Measurements from ENCODE around the gene CD81. TPM values are rescaled to one million over a fixed set of nuclear protein-coding genes. Genes with fewer than 3 reads are reported as not detected.

Gene CD81
- total RNA-seq = 100 to 1,000 TPM; 498 to 652 (median 582) TPM

GRCh38 chr11:2376751-2377451 lies at the start of gene CD81:
TSS of gene CD81 (plus strand) at chr11:2377310. CDS start at chr11:2377550, 240 bp downstream.
- TF ChIP-seq POLR2A (IDR thresholded peaks at IDR 0.05; ENCODE audit: low read depth) (no peak), POLR2AphosphoS5 (IDR thresholded peaks at IDR 0.05) (peak; percentile 75 to 93), EP300 (IDR thresholded peaks at IDR 0.05) (no peak), CTCF (IDR thresholded peaks at IDR 0.05) (peak in 1 of 3 experiments; percentile 2)
- H3K9me3 ChIP-seq = no peaks in the 10 kb centered on the region
- 100% methylated on average over 2 of the region's 65 CpGs for WGBS
- peak within 1 kb of the TSS; percentile 98 to 100 (median 100) for H3K27ac ChIP-seq (replicated peaks in 1 of 4)
- intact Hi-C loops (cut with DNase I) = loop anchor here (2.0 kb wide), 1 partner anchor 72 kb away; no protein-coding TSS in a partner anchor
- H3K4me1 ChIP-seq = peaks cover 41 to 55% (median 45%) of the 10 kb centered on the region in 4 donors
- no peak for DNase-seq (ENCODE audit: extremely low spot score)
- H3K27me3 ChIP-seq = no peaks in the 10 kb centered on the region
- peak within 1 kb of the TSS; percentile 89 to 100 (median 100) for H3K4me3 ChIP-seq
- no peaks in the 10 kb centered on the region for H3K36me3 ChIP-seq

DNA sequence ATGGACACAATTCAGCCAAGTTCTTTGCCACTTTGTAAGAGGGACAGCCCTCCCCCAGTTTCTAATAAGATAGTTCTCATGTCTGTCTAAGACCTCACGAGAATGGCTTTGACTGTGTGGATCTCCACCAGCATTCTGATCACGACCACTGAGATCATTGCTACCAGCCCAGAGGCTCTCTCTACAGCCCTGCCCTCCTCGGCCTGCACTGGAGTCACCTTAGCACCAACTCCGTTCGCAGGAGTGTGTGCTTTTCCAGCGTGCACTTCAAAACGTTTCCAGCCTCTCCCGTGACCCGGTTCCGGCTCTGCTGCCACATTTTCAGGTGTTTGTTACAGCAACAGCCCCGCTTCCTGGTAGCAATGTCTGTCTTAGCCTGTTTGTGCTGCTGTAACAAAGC lies 49.1 kb upstream of the CD81 start:
- intact Hi-C loops (cut with DNase I) = no loop called here
- no peak overlapping the region for H3K4me3 ChIP-seq
- DNase-seq (ENCODE audit: extremely low spot score) = no peak
- H3K9me3 ChIP-seq = no peaks in the 10 kb centered on the region
- TF ChIP-seq CTCF (IDR thresholded peaks at IDR 0.05) = no peak
- TF ChIP-seq POLR2AphosphoS5 (IDR thresholded peaks at IDR 0.05) = no peak
- TF ChIP-seq EP300 (IDR thresholded peaks at IDR 0.05) = no peak
- no peak for TF ChIP-seq POLR2A (IDR thresholded peaks at IDR 0.05; ENCODE audit: low read depth)
- 87% methylated on average over 11 of the region's 11 CpGs for WGBS
- H3K36me3 ChIP-seq = no peaks in the 10 kb centered on the region
- peaks cover 0 to 10% (median 9%) of the 10 kb centered on the region in 4 donors for H3K4me1 ChIP-seq
- H3K27me3 ChIP-seq = no peaks in the 10 kb centered on the region
- H3K27ac ChIP-seq (replicated peaks in 1 of 4) = no peak overlapping the region

GRCh38 chr11:2328656-2329354 lies 48.3 kb upstream of the CD81 start:
- TF ChIP-seq POLR2A (IDR thresholded peaks at IDR 0.05; ENCODE audit: low read depth) (no peak), EP300 (IDR thresholded peaks at IDR 0.05) (no peak), CTCF (IDR thresholded peaks at IDR 0.05) (no peak)
- H3K9me3 ChIP-seq = no peaks in the 10 kb centered on the region
- no peak overlapping the region for H3K27ac ChIP-seq (replicated peaks in 1 of 4)
- WGBS = 97% methylated on average over 13 of the region's 15 CpGs
- no peak overlapping the region for H3K4me3 ChIP-seq
- no peaks in the 10 kb centered on the region for H3K27me3 ChIP-seq
- intact Hi-C loops (cut with DNase I) = no loop called here
- no peak for DNase-seq (ENCODE audit: extremely low spot score)
- no peaks in the 10 kb centered on the region for H3K36me3 ChIP-seq
- peaks cover 0 to 10% (median 9%) of the 10 kb centered on the region in 4 donors for H3K4me1 ChIP-seq

GRCh38 chr11:2329551-2329950 lies 47.6 kb upstream of the CD81 start:
- Histone ChIP-seq H3K4me3 (no peak overlapping the region), H3K27ac (replicated peaks in 1 of 4) (no peak overlapping the region), H3K27me3 (no peaks in the 10 kb centered on the region), H3K4me1 (peaks cover 0 to 10% (median 9%) of the 10 kb centered on the region in 4 donors), H3K36me3 (no peaks in the 10 kb centered on the region), H3K9me3 (no peaks in the 10 kb centered on the region)
- no peak for DNase-seq (ENCODE audit: extremely low spot score)
- WGBS = 84% methylated on average over 9 of the region's 9 CpGs
- TF ChIP-seq POLR2AphosphoS5 (IDR thresholded peaks at IDR 0.05) (no peak), CTCF (IDR thresholded peaks at IDR 0.05) (no peak), EP300 (IDR thresholded peaks at IDR 0.05) (no peak), POLR2A (IDR thresholded peaks at IDR 0.05; ENCODE audit: low read depth) (no peak)
- intact Hi-C loops (cut with DNase I) = no loop called here

All from esophagus muscularis mucosa (tissue), 4 donors.